B cell (primary cell): ENCODE measurements around the gene ATP8A1. TPM values are rescaled to one million over a fixed set of nuclear protein-coding genes. Genes with fewer than 3 reads are reported as not detected.

Source experiments
- ATAC-seq: fragments of 200-7000 bp; cut with Tn5 transposase; one replicate; pipeline ENCODE4 v1.10.0; 2021; ENCODE audit warnings: low read depth, mild to moderate bottlenecking, moderate number of reproducible peaks, moderate library complexity
- CTCF ChIA-PET: fragments of 350-600 bp; sonication (Branson Sonifier 250); formaldehyde crosslinking; loops from one replicate; lab custom pipeline; 2021; ENCODE audit warnings: antibody characterized with exemption, inconsistent platforms; lab: Charles Lee
- POLR2A ChIA-PET: fragments of 350-600 bp; sonication (Branson Sonifier 250); formaldehyde crosslinking; loops from one replicate; lab custom pipeline; 2021; ENCODE audit warnings: antibody characterized with exemption; lab: Charles Lee
- DNase-seq: peaks from one replicate; pipeline ENCODE4 v3.0.0; 2013
- H2AFZ ChIP-seq: 2 replicates; pipeline ENCODE4 v1.6.1; 2012; ENCODE audit warnings: mild to moderate bottlenecking, low read depth, low read length; ENCODE audit not compliant: insufficient read depth, poor library complexity, severe bottlenecking
- H3K27ac ChIP-seq, 2 donors: 1 replicate in 1 of 2; 2 replicates in 1 of 2; pipeline ENCODE4 v1.5.1; 2012 to 2013; ENCODE audit warnings: low read length in 2 of 2, mild to moderate bottlenecking in 2 of 2, moderate library complexity in 1 of 2
- H3K27me3 ChIP-seq, 4 experiments: fragments of 200-600 bp in 1 of 4; sonication (generic) in 1 of 4; replicated peaks in 1 of 4; 1 replicate in 2 of 4; 2 replicates in 2 of 4; pipeline versions ENCODE4 v1.6.1 to v1.7.0; 2013 to 2016; ENCODE audit warnings: low read length in 3 of 4, mild to moderate bottlenecking in 2 of 4, mixed read lengths in 1 of 4, moderate library complexity in 1 of 4; ENCODE audit not compliant: insufficient read depth in 4 of 4, control insufficient read depth in 3 of 4; ENCODE audit errors: control extremely low read depth in 1 of 4
- H3K36me3 ChIP-seq, 2 experiments: replicated peaks in 1 of 2; 1 replicate in 1 of 2; 2 replicates in 1 of 2; pipeline versions ENCODE4 v1.6.1 to v1.7.1; 2013; ENCODE audit warnings: low read length in 1 of 2; ENCODE audit not compliant: insufficient read depth in 2 of 2, control insufficient read depth in 1 of 2; ENCODE audit errors: control extremely low read depth in 1 of 2, extremely low read depth in 1 of 2
- H3K4me1 ChIP-seq, 2 donors: fragments of 200-600 bp in 1 of 2; sonication (generic) in 1 of 2; 1 replicate in 1 of 2; 2 replicates in 1 of 2; pipeline versions ENCODE4 v1.5.1 to v1.6.1; 2013 to 2017; ENCODE audit warnings: low read length in 2 of 2; ENCODE audit not compliant: control insufficient read depth in 2 of 2, insufficient read depth in 2 of 2
- H3K4me2 ChIP-seq: replicated peaks from 2 replicates; pipeline ENCODE3; 2012; ENCODE audit warnings: mild to moderate bottlenecking, low read depth, low read length; ENCODE audit not compliant: poor library complexity, severe bottlenecking
- H3K4me3 ChIP-seq, 5 experiments: fragments of 200-600 bp in 1 of 5; sonication (generic) in 1 of 5; 1 replicate in 3 of 5; 2 replicates in 2 of 5; pipeline versions ENCODE4 v1.5.1 to v1.7.0; 2011 to 2016; ENCODE audit warnings: low read length in 4 of 5, mild to moderate bottlenecking in 4 of 5, low read depth in 2 of 5, control low read depth in 1 of 5, moderate library complexity in 1 of 5; ENCODE audit not compliant: insufficient read depth in 1 of 5; ENCODE audit errors: control extremely low read depth in 1 of 5, extremely low read depth in 1 of 5
- H3K79me2 ChIP-seq: fragments of 200-600 bp; sonication (generic); one replicate; pipeline ENCODE4 v1.6.0; 2016; ENCODE audit warnings: low read length; ENCODE audit not compliant: control insufficient read depth, insufficient read depth
- H3K9ac ChIP-seq: fragments of 200-600 bp; sonication (generic); 2 replicates; pipeline ENCODE4 v1.6.1; 2017; ENCODE audit warnings: mild to moderate bottlenecking, low read length, moderate library complexity
- H3K9me3 ChIP-seq, 3 donors: one replicate each; pipeline versions ENCODE4 v1.6.1 to v1.7.1; 2013; ENCODE audit warnings: low read length in 2 of 3; ENCODE audit not compliant: control insufficient read depth in 2 of 3, insufficient read depth in 1 of 3; ENCODE audit errors: control extremely low read depth in 1 of 3
- H4K20me1 ChIP-seq: 2 replicates; pipeline ENCODE4 v1.6.0; 2012; ENCODE audit warnings: mild to moderate bottlenecking, low read length; ENCODE audit not compliant: insufficient read depth, control insufficient read depth, poor library complexity, severe bottlenecking
- H3K27ac Mint-ChIP-seq: one replicate; pipeline ENCODE4 v1.8.0; 2021; ENCODE audit warnings: mixed read lengths
- H3K27me3 Mint-ChIP-seq: one replicate; pipeline ENCODE4 v1.8.0; 2021; ENCODE audit warnings: mixed read lengths
- H3K4me1 Mint-ChIP-seq: one replicate; pipeline ENCODE4 v1.8.0; 2021; ENCODE audit warnings: mixed read lengths
- H3K4me3 Mint-ChIP-seq: one replicate; pipeline ENCODE4 v1.8.0; 2021; ENCODE audit warnings: mixed read lengths
- H3K9me3 Mint-ChIP-seq: one replicate; pipeline ENCODE4 v1.8.0; 2022; ENCODE audit warnings: mixed read lengths; ENCODE audit not compliant: insufficient read depth
- EZH2 ChIP-seq: IDR thresholded peaks from 2 replicates; pipeline ENCODE4 v1.6.1; 2012; ENCODE audit warnings: borderline replicate concordance, low read depth, mild to moderate bottlenecking, moderate library complexity, low read length; ENCODE audit not compliant: insufficient read depth, poor library complexity, severe bottlenecking
- WGBS: methylation state at CpG from one replicate; pipeline ENCODE4 v1.1.5; 2013; ENCODE audit warnings: missing lambda C conversion rate; ENCODE audit not compliant: insufficient coverage; 5-methylcytosine and 5-hydroxymethylcytosine counted together
- intact Hi-C: fragments of 100-400 bp; cut with micrococcal nuclease; formaldehyde crosslinking; loops from one replicate; pipeline ENCODE4 v1.10.0; 2022
- polyA plus RNA-seq: library from polyadenylated mRNA; depleted of rRNA; stranded (reverse); fragments of >200 nt; gene quantifications from 2 replicates; pipeline ENCODE4 v1.2.3, GENCODE V29; 2012
- total RNA-seq, 2 donors: library from RNA; stranded (reverse); fragments of 120-200 nt in 1 of 2; gene quantifications; 1 replicate in 1 of 2; 2 replicates in 1 of 2; pipeline versions ENCODE4 v1.2.3 to v1.2.4, GENCODE V29; 2013 to 2022
- TF ChIP-seq, protein P1 (sequence below): fragments of 200-600 bp; IDR thresholded peaks from one replicate; pipeline ENCODE4 v1.8.0; 2022; ENCODE audit warnings: antibody characterized with exemption, mild to moderate bottlenecking

ATP8A1 gene
- total and polyA plus RNA-seq, 2 donors (not counting 1 experiment from before 2014, with no cell fraction given): 28.7 to 51.8 TPM

GRCh38 chr4:42391981-42392380 lies 264.9 kb downstream of the ATP8A1 start:
- Histone ChIP-seq H3K4me3 (no peak overlapping the region), H3K36me3 (no peaks in the 10 kb centered on the region), H3K4me1 (peaks cover 7 to 25% of the 10 kb centered on the region in 2 donors), H2AFZ (no peak overlapping the region), H3K9ac (no peak overlapping the region), H3K9me3 (no peaks in the 10 kb centered on the region), H3K79me2 (no peaks in the 10 kb centered on the region), H3K27ac (no peak overlapping the region), H3K4me2 (no peak overlapping the region), H4K20me1 (no peaks in the 10 kb centered on the region), H3K27me3 (peaks cover 0 to 16% (median 9%) of the 10 kb centered on the region in 4 experiments)
- ChIA-PET CTCF (no interaction called here), POLR2A (no interaction called here)
- peaks cover 21% of the 10 kb centered on the region for H3K4me1 Mint-ChIP-seq
- DNase-seq: no peak
- peaks cover 11% of the 10 kb centered on the region for H3K27me3 Mint-ChIP-seq
- ATAC-seq: no peak
- intact Hi-C loops: no loop called here
- H3K27ac Mint-ChIP-seq: no peak overlapping the region
- no peaks in the 10 kb centered on the region for H3K9me3 Mint-ChIP-seq
- no peak overlapping the region for H3K4me3 Mint-ChIP-seq
- TF ChIP-seq, protein P1, sequence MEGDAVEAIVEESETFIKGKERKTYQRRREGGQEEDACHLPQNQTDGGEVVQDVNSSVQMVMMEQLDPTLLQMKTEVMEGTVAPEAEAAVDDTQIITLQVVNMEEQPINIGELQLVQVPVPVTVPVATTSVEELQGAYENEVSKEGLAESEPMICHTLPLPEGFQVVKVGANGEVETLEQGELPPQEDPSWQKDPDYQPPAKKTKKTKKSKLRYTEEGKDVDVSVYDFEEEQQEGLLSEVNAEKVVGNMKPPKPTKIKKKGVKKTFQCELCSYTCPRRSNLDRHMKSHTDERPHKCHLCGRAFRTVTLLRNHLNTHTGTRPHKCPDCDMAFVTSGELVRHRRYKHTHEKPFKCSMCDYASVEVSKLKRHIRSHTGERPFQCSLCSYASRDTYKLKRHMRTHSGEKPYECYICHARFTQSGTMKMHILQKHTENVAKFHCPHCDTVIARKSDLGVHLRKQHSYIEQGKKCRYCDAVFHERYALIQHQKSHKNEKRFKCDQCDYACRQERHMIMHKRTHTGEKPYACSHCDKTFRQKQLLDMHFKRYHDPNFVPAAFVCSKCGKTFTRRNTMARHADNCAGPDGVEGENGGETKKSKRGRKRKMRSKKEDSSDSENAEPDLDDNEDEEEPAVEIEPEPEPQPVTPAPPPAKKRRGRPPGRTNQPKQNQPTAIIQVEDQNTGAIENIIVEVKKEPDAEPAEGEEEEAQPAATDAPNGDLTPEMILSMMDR: no peak
- no peak for TF ChIP-seq EZH2
- 89% methylated on average over 2 of the region's 5 CpGs for WGBS

- no peak for ATAC-seq
- peaks cover 4% of the 10 kb centered on the region for H3K27me3 Mint-ChIP-seq
- ChIA-PET CTCF (interaction anchor here (1.2 to 1.3 kb wide), 2 partner anchors 8 to 130 kb away, joined by 3 to 4 read pairs; no protein-coding TSS in a partner anchor), POLR2A (no interaction called here)
- no peaks in the 10 kb centered on the region for H3K9me3 ChIP-seq
- intact Hi-C loops: no loop called here
- WGBS: 96% methylated on average over 2 of the region's 2 CpGs
- DNase-seq: no peak
- peaks cover 0 to 10% (median 4%) of the 10 kb centered on the region in 4 experiments for H3K27me3 ChIP-seq
- TF ChIP-seq EZH2: no peak
- TF ChIP-seq, protein P1: no peak
- no peaks in the 10 kb centered on the region for H3K36me3 ChIP-seq
- H3K4me1 Mint-ChIP-seq: peaks cover 14% of the 10 kb centered on the region
- no peaks in the 10 kb centered on the region for H3K79me2 ChIP-seq
- H3K9me3 Mint-ChIP-seq: no peaks in the 10 kb centered on the region
- H3K27ac Mint-ChIP-seq: no peak overlapping the region
- no peak overlapping the region for H2AFZ ChIP-seq
- H4K20me1 ChIP-seq: no peaks in the 10 kb centered on the region
- H3K27ac ChIP-seq: no peak overlapping the region
- no peak overlapping the region for H3K4me3 ChIP-seq
- H3K4me3 Mint-ChIP-seq: no peak overlapping the region
- peaks cover under 1 to 18% of the 10 kb centered on the region in 2 donors for H3K4me1 ChIP-seq
- H3K4me2 ChIP-seq: peak overlapping the region; percentile 23
- H3K9ac ChIP-seq: no peak overlapping the region
Measured at GRCh38 chr4:42391355-42391664, 265.6 kb downstream of the ATP8A1 start.
